Dendritic cell treated with granulocyte-macrophage colony-stimulating factor and Interleukin-4, amounts not matched to agents 40 ng/mL and 50 ng/mL, for 4 days (primary cell): ENCODE measurements around the gene VPS37D.
"Not testable (repeated sequence)": the region's sequence is repeated elsewhere in the genome, so short reads cannot be mapped to it uniquely, and the experiment has no call there.

ENCODE experiments used
- H3K27ac Mint-ChIP-seq: one replicate; pipeline ENCODE4 v1.8.0; 2022; ENCODE audit warnings: mild to moderate bottlenecking, mixed read lengths
- H3K27me3 Mint-ChIP-seq: one replicate; pipeline ENCODE4 v1.8.0; 2022; ENCODE audit warnings: mild to moderate bottlenecking, mixed read lengths
- H3K36me3 Mint-ChIP-seq: one replicate; pipeline ENCODE4 v1.8.0; 2022; ENCODE audit warnings: low read depth, mixed read lengths
- H3K4me1 Mint-ChIP-seq: one replicate; pipeline ENCODE4 v1.8.0; 2022; ENCODE audit warnings: low read depth, mixed read lengths
- H3K4me3 Mint-ChIP-seq: one replicate; pipeline ENCODE4 v1.8.0; 2022; ENCODE audit warnings: mild to moderate bottlenecking, moderate library complexity, mixed read lengths
- H3K9me3 Mint-ChIP-seq: one replicate; pipeline ENCODE4 v1.8.0; 2022; ENCODE audit warnings: mixed read lengths
- intact Hi-C: fragments of 100-400 bp; cut with micrococcal nuclease; formaldehyde crosslinking; loops from one replicate; pipeline ENCODE4 v1.15.0; 2022

The VPS37D gene

DNA sequence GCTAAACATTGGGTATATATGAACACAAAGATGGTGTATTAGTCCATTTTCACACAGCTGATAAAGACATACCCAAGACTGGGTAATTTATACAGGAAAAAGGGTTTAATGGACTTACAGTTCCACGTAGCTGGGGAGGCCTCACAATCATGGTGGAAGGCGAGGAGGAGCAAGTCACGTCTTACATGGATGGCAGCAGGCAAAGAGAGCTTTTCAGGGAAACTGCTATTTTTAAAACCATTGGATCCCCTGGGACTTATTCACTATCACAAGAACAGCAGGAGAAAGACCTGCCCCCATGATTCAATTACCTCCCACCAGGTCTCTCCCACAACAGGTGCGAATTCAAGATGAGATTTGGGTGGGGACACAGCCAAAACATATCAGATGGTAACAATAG is 12.3 kb upstream of the VPS37D start:
- H3K9me3 Mint-ChIP-seq, H3K27ac Mint-ChIP-seq, intact Hi-C loops, H3K4me3 Mint-ChIP-seq, H3K36me3 Mint-ChIP-seq, H3K4me1 Mint-ChIP-seq: not testable (repeated sequence)
- H3K27me3 Mint-ChIP-seq, result peaks cover 58% of the 10 kb centered on the region

DNA sequence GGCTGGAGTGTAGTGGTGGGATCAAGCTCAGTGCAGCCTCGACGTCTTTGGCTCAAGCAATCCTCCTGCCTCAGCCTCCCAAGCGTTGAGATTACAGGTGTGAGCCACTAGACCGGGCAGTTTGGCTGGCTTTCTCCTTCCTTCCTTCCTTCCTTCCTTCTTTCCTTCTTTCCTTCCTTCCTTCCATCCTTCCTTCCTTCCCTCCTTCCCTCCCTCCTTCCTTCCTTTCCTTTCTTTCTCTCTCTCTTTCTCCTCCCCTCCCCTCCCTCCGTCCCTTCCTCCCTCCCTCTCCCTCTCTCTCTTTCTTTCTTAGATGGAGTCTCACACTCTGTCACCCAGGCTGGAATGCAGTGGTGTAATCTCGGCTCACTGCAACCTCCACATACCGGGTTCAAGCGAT is 7.6 kb upstream of the VPS37D start:
- intact Hi-C loops, result no loop called here
- peaks cover 11% of the 10 kb centered on the region for H3K9me3 Mint-ChIP-seq
- H3K27ac Mint-ChIP-seq, result no peak overlapping the region
- H3K27me3 Mint-ChIP-seq, result peaks cover 74% of the 10 kb centered on the region
- H3K4me1 Mint-ChIP-seq, result peaks cover under 1% of the 10 kb centered on the region
- no peaks in the 10 kb centered on the region for H3K36me3 Mint-ChIP-seq
- no peak overlapping the region for H3K4me3 Mint-ChIP-seq

DNA sequence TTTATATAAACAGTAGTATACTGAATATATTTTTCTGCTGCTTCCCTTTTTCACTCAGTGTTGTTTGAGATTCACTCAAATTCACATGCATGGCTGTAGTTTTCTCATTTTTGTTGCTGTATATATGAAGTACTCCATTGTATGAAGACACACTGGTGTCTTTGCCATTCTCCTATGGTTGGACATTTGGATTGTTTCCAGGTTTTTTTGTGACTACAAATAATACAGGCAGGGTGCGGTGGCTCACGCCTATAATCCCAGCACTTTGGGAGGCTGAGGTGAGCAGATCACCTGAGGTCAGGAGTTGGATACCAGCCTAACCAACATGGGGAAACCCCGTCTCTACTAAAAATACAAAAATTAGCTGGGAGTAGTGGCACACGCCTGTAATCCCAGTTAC is 7.0 kb upstream of the VPS37D start:
- intact Hi-C loops, H3K27ac Mint-ChIP-seq, H3K4me1 Mint-ChIP-seq, H3K4me3 Mint-ChIP-seq, H3K36me3 Mint-ChIP-seq: not testable (repeated sequence)
- peaks cover 73% of the 10 kb centered on the region for H3K27me3 Mint-ChIP-seq
- peaks cover 11% of the 10 kb centered on the region for H3K9me3 Mint-ChIP-seq

DNA sequence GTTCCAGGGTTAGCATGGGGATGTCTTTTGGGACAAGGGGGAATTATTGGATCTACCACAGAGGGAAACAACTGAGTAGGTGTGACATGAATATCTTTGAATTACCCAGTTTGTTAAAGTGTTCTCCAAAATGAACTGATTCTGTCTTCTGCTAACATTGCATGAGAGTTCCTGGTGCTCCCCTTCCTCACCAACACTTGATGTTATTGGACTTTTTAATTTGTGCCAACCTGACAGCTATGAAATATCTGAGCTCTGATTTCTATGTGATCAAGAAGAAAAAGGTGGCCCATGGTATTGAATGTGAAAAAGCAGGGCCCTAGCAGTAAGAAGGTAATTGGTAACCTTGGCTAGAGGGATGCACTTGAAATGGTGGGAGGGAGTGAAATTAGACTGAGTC is 4.6 kb upstream of the VPS37D start:
- Mint-ChIP-seq H3K27ac (no peak overlapping the region), H3K36me3 (no peaks in the 10 kb centered on the region), H3K4me1 (peaks cover 9% of the 10 kb centered on the region), H3K27me3 (peaks cover 78% of the 10 kb centered on the region), H3K4me3 (no peak overlapping the region), H3K9me3 (peaks cover 11% of the 10 kb centered on the region)
- intact Hi-C loops, result no loop called here

DNA sequence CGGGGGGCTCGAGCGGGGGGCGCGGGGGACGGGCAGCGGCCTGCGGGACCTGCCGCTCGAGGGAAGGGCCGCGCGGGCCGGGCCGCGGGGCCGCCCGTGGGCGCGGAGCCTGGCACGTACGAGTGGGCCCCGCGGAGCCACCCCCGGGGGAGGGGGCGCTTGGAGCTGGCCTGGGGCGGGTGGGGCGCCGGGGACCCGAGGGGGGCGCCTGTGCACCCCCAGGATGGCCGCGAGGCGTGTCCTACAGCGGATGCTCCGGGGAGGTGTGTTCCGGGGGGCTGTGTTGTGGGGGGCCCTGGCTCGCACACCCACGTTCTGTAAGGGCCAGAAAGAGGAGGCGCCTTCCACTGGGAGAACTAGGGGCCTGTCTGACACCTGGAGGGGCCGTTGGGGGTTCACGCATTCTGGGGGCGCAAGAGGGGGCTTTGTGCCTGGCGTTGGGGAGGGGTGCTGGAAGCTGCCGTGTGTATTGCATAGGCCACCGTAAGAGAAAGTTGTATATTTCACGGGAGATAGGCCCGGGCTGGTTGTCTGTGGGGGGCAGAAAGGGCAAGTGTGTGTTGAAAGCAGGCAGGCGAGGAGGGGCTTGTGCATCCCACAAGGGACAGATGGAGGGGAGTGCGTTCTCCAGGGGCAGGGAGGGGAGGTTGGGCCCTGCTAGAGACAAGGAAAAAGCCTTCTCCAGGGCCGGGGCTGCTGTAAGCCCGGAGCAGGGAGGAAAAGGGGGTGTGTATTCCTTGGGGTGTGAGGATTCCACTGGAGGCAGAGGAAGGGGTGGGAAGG is 663 bp downstream of the VPS37D start:
- H3K9me3 Mint-ChIP-seq, result peaks cover 4% of the 10 kb centered on the region
- no peak overlapping the region for H3K27ac Mint-ChIP-seq
- H3K4me1 Mint-ChIP-seq, result peaks cover 22% of the 10 kb centered on the region
- H3K27me3 Mint-ChIP-seq, result peaks cover 82% of the 10 kb centered on the region
- H3K4me3 Mint-ChIP-seq, result no peak overlapping the region
- no peaks in the 10 kb centered on the region for H3K36me3 Mint-ChIP-seq
- intact Hi-C loops, result loop anchor here (5.0 kb wide), 2 partner anchors 49 to 61 kb away; partner anchors contain the start of gene STX1A

DNA sequence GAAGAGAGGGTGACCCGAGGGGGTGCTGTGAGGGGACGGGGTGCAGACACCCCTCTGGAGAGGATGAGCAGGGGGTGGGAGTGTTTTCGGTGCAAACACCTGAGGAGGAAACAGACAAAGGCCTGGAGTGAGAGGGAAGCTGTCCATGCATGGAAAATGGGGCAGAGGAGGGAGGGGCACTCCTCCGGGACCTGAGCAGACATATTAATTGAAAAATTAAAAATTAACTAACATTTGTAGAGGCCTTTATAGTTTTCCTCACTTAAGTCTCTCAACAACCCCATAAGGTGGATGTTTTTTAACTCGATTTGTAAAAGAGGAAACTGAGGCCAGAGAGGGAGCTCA is 1.2 kb downstream of the VPS37D start:
- intact Hi-C loops, result loop anchor here (5.0 kb wide), 2 partner anchors 48 to 62 kb away; partner anchors contain the start of gene STX1A
- Mint-ChIP-seq H3K4me1 (peaks cover 22% of the 10 kb centered on the region), H3K27me3 (peaks cover 82% of the 10 kb centered on the region), H3K27ac (no peak overlapping the region), H3K9me3 (no peaks in the 10 kb centered on the region), H3K4me3 (no peak overlapping the region), H3K36me3 (no peaks in the 10 kb centered on the region)

DNA sequence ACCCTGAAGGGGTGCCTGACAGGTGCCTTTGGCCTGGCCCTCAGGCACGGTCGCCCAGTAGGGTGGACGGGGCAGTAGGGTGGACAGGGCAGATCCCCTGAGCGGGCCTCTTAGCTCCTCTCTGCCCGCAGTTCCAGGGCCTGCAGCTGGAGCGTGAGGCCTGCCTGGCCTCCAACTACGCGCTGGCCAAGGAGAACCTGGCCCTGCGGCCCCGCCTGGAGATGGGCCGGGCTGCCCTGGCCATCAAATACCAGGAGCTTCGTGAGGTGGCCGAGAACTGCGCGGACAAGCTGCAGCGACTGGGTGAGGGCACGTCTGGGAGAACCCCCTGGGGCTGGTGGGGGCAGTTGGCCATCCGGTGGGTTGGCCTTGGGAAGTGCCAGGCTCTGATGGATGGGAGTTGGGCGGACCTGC is 1.7 kb downstream of the VPS37D start:
- peaks cover 79% of the 10 kb centered on the region for H3K27me3 Mint-ChIP-seq
- intact Hi-C loops, result loop anchor here (5.0 kb wide), 2 partner anchors 48 to 62 kb away; partner anchors contain the start of gene STX1A

DNA sequence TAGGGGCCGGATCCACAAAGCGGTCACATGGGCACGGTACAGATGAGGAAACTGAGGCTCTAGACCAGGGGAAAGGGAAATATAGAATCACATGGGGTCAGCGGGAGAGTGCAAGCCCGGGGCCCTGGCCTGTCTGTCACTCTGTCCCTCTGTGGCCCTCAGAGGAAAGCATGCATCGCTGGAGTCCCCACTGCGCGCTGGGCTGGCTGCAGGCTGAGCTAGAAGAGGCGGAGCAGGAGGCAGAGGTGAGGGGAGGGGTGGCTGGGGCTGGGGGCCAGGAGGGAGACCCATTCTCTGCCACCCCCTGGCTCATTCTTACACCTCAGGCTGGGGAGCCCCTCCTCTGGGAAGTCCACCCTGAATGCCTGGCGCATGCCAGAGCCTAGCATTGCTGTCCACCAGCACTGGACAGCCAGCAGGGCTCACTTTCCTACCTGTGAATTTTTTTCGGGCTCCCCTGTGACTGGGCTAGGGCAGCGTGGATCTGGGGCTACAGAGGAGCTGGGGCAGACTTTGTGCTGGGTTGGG is 2.3 kb downstream of the VPS37D start:
- intact Hi-C loops, result loop anchor here (5.0 kb wide), 2 partner anchors 47 to 63 kb away; partner anchors contain the start of gene STX1A
- Mint-ChIP-seq H3K27ac (no peak overlapping the region), H3K4me3 (no peak overlapping the region), H3K27me3 (peaks cover 76% of the 10 kb centered on the region), H3K9me3 (no peaks in the 10 kb centered on the region), H3K36me3 (no peaks in the 10 kb centered on the region), H3K4me1 (peaks cover 22% of the 10 kb centered on the region)

More for the DNA sequence above, 1.7 kb downstream of the VPS37D start:
- Mint-ChIP-seq H3K4me1 (peaks cover 22% of the 10 kb centered on the region), H3K4me3 (no peak overlapping the region), H3K9me3 (no peaks in the 10 kb centered on the region), H3K27ac (no peak overlapping the region), H3K36me3 (no peaks in the 10 kb centered on the region)

DNA sequence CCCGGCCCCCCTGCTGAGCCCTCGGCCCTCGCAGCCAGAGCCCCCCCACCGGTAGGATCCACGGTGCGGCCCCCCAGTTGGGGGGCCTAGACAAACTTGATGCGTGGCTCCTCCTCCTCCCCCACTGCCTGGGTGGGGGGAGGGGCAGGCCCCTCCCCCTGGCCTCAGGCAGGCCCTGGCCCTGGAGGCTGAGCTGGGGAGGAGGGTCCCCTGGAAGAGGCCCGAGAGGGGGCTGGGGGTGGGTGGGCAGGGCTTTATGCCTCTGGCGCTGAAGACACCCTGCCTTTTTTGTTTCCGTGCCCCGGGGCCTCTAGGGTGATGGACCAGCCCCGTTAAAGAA is 3.7 kb downstream of the VPS37D start:
- no peaks in the 10 kb centered on the region for H3K9me3 Mint-ChIP-seq
- peaks cover 17% of the 10 kb centered on the region for H3K4me1 Mint-ChIP-seq
- intact Hi-C loops, result no loop called here
- H3K27ac Mint-ChIP-seq, result no peak overlapping the region
- H3K4me3 Mint-ChIP-seq, result no peak overlapping the region
- H3K36me3 Mint-ChIP-seq, result no peaks in the 10 kb centered on the region
- H3K27me3 Mint-ChIP-seq, result peaks cover 66% of the 10 kb centered on the region

DNA sequence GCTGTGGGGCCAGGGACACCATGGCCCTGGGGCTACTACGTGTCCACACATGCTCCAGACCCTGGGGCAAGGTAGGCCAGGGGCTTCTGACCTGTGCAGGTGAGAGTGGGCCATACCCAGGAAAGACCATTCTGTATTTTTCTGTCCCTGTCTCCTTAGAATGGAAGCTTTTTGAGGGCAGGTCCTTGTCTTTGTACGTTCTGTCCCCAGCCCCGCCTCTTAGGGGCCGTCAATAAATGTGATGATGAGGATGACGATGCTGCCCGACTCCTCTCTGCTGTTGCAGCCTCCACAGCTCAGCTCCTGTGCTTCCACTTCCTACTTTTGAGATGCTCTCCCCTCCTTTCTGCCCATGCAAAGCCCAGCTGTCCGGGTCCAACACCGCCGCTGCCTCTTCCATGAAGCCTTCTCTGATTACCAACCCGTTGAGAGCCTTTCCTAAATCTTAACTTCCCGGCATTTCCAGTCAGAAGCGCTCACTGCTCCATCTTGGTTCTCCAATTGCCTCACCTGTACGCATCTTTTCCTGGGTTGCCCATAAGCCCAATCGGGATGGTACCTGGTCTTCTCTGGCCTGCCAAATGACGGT is 4.3 kb downstream of the VPS37D start:
- Mint-ChIP-seq H3K36me3 (no peaks in the 10 kb centered on the region), H3K4me3 (no peak overlapping the region), H3K27ac (no peak overlapping the region), H3K27me3 (peaks cover 62% of the 10 kb centered on the region), H3K9me3 (no peaks in the 10 kb centered on the region), H3K4me1 (peaks cover 17% of the 10 kb centered on the region)
- intact Hi-C loops, result no loop called here

DNA sequence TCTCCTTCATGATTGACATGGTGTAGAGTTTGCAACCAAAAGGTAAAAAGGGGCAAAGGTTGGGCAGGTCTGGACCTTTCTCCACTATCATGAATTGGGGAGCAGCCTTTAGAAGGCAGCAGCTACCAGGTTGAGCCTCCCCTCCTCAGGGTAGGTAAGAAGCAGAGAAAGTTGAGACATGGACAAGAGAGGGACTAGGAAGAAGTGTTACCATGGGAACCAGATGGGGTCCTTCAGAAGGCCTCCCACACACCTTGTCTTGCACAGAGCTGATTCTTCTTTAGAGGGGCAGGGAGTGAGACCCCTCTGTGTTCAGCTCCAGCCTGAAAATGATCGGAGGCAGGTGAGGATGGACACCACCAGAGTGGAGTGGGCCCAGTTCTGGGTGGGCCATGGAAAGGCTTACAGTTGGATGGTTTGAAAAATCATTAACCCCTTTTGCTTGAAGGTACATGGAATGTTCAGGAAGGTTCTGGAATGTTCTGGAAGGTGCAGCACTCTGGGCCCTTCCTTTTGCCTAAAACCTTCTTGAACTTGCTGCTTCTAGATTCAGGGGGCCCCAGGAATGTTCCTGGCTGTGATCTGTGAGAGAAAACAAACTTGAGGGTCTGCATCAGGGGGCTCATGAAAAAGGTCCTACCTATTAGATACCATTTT is 7.0 kb downstream of the VPS37D start:
- peaks cover 47% of the 10 kb centered on the region for H3K27me3 Mint-ChIP-seq
- intact Hi-C loops, result no loop called here
- H3K36me3 Mint-ChIP-seq, result peaks cover 22% of the 10 kb centered on the region
- no peak overlapping the region for H3K27ac Mint-ChIP-seq
- peaks cover 7% of the 10 kb centered on the region for H3K4me1 Mint-ChIP-seq
- H3K4me3 Mint-ChIP-seq, result no peak overlapping the region
- H3K9me3 Mint-ChIP-seq, result no peaks in the 10 kb centered on the region

DNA sequence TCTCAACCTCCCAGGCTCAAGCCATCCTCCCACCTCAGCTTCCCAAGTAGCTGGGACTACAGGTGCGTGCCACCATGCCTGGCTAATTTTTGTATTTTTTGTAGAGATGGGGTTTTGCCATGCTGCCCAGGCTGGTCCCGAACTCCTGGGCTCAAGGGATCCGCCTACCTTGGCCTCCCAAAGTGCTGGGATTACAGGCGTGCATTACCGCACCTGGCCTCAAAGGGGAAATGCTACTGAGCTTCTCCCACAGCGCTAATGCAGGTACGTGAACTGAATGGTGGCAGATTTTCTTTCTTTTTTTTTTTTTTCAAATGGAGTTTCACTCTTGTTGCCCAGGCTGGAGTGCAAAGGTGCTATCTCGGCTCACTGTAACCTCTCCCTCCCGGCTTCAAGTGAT is 8.4 kb downstream of the VPS37D start:
- intact Hi-C loops, H3K9me3 Mint-ChIP-seq, H3K27ac Mint-ChIP-seq, H3K4me3 Mint-ChIP-seq: not testable (repeated sequence)
- peaks cover 30% of the 10 kb centered on the region for H3K36me3 Mint-ChIP-seq
- H3K27me3 Mint-ChIP-seq, result peaks cover 33% of the 10 kb centered on the region
- H3K4me1 Mint-ChIP-seq, result peaks cover 15% of the 10 kb centered on the region

DNA sequence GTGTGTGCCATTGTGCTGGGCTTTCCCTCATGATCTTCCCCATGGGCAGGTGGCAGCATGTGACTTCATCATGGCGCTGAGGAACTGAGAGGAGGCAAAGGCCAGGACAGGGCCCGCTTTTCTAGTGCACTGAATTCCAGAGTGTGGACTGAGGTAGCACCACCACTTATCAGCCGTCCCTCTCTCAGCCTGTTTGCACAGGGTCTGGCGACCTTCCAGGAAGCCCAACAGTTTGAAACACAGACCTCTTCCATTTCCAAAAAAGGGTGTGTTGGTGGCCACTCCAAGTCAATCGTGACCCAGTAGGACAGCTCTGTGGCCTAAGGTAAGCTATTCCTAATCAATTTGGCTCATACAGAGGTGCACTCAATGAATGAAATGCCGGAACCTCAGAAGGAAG is 11.2 kb downstream of the VPS37D start:
- H3K4me1 Mint-ChIP-seq, result peaks cover 35% of the 10 kb centered on the region
- H3K27me3 Mint-ChIP-seq, result peaks cover 10% of the 10 kb centered on the region
- H3K4me3 Mint-ChIP-seq, result no peak overlapping the region
- no peaks in the 10 kb centered on the region for H3K9me3 Mint-ChIP-seq
- peaks cover 43% of the 10 kb centered on the region for H3K36me3 Mint-ChIP-seq
- H3K27ac Mint-ChIP-seq, result no peak overlapping the region
- intact Hi-C loops, result no loop called here

DNA sequence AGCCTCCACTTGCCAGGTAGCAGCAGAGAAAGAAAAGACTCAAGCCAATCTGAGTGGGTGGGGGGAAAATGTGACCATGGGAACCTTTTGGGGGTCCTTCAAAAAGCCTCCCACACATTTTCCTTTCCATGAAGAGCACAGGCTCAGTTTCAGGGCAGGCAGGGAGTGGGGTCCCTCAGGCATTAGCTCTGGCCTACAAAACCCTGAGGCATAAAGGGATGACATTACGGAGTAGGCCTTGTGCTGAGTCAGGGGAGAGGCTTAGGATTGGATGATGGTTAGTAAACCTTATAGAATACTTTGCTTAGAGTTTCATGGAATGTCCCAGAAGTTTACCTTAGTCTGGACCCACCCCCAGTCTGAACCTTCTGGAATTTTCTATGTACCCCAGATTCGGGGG is 12.1 kb downstream of the VPS37D start:
- Mint-ChIP-seq H3K36me3 (peaks cover 46% of the 10 kb centered on the region), H3K4me1 (peaks cover 40% of the 10 kb centered on the region), H3K27me3 (peaks cover 6% of the 10 kb centered on the region), H3K4me3 (no peak overlapping the region), H3K9me3 (no peaks in the 10 kb centered on the region), H3K27ac (no peak overlapping the region)
- intact Hi-C loops, result no loop called here
